ENCODE measurements around the gene AQP2. TPM values are rescaled to one million over a fixed set of nuclear protein-coding genes. Genes with fewer than 3 reads are reported as not detected.
A peak's percentile ranks its signal among the peaks of the same experiment; 100 is the strongest.

Gene AQP2
- total RNA-seq, 1 donor: not detected

DNA sequence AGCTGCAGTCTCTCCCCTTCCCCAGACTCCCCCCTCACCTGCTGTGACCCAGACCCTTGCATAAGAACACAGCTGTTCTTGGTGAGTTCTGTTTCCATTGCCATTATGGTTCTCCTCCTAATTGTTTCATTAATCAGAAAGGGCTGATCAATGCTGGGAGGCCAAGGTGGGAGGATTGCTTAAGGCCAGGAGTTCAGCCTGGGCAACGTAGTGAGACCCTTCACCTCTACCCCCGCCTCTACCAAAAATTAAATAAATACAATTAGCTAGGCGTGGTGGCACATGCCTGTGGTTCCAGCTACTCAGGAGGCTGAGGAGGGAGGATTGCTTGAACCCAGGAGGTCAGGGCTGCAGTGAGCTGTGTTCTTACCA, 29.6 kb upstream of the AQP2 start:
- TF ChIP-seq, protein P1, sequence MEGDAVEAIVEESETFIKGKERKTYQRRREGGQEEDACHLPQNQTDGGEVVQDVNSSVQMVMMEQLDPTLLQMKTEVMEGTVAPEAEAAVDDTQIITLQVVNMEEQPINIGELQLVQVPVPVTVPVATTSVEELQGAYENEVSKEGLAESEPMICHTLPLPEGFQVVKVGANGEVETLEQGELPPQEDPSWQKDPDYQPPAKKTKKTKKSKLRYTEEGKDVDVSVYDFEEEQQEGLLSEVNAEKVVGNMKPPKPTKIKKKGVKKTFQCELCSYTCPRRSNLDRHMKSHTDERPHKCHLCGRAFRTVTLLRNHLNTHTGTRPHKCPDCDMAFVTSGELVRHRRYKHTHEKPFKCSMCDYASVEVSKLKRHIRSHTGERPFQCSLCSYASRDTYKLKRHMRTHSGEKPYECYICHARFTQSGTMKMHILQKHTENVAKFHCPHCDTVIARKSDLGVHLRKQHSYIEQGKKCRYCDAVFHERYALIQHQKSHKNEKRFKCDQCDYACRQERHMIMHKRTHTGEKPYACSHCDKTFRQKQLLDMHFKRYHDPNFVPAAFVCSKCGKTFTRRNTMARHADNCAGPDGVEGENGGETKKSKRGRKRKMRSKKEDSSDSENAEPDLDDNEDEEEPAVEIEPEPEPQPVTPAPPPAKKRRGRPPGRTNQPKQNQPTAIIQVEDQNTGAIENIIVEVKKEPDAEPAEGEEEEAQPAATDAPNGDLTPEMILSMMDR (IDR thresholded peaks at IDR 0.05; ENCODE audit: insufficient read depth, low read length): no peak
- no peak overlapping the region for H3K4me3 ChIP-seq (ENCODE audit: low read depth, low read length)
- no peak for DNase-seq (ENCODE audit: low read depth)

DNA sequence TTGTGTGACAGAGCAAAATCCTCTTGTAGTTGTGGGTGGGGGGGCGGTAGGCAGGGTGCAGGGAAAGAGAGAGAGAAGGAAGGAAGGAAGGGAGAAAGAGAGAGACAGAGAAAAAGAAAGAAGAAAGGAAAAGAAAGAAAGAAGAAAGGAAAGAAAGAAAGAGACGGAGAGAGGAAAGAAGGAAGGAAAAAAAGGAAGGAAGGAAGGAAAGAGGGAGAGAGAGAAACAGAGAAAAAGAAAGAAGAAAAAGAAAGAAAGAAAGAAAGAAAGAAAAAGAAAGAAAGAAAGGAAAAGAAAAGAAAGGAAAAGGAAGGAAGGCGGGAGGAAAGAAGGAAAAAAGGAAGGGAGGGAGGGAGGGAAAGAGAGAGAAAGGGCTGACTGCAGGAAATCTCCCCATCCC, 29.2 kb upstream of the AQP2 start:
- DNase-seq (ENCODE audit: low read depth): no peak
- H3K4me3 ChIP-seq (ENCODE audit: low read depth, low read length): no peak overlapping the region
- TF ChIP-seq, protein P1 (IDR thresholded peaks at IDR 0.05; ENCODE audit: insufficient read depth, low read length): no peak

DNA sequence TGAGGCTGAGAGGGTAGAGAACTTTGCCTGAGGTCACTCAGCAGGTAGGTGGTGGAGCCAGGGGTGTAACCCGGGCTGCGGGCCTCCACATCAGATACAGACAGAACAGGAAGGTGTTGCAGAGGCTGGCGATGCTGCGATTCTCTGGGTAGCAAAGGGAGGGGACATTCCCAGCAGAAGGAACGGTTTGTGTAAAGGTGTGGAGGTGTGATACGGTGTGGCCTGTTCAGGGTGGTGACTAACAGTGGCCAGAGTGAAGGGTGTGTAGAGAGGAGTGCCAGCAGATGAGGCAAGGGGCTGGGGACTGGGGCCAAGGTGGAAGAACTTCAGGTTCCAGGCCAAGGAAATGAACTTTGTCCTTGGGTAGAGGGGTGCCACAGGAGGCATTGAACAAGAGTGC, 28.6 kb upstream of the AQP2 start:
- DNase-seq (ENCODE audit: low read depth): no peak
- no peak overlapping the region for H3K4me3 ChIP-seq (ENCODE audit: low read depth, low read length)
- TF ChIP-seq, protein P1 (IDR thresholded peaks at IDR 0.05; ENCODE audit: insufficient read depth, low read length): no peak

DNA sequence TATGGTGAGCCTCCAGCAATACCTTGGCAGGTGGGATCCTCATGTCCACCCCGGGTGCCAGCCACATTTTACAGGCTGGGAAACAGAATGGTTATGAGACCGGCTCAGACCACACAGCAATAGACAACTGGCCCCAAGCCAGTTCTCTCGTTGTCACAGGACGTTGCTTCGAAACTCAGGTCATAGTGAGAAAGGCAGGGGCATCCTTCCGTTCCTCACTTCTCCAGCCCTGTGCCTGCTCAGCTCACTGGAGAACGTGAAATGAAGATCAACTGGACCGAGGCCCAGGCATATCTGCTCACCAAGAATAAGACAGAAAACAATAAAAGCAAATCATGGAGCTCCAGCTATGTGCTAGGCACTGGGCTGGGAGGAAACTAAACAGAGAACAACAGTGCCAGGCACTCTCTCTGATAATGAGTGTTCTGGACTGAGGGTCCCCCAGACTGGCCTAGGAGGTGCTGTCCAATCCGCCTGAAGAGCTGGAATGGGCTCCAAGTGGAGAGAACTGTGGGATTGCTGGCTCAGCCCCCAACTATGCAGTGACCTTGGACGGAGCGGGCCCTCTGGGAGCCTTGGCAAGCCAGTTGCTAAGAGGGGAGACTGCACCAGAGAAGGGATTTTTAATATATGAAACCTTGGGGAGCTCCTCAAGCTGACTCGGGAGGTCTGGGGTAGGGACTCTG, 28.0 kb upstream of the AQP2 start:
- DNase-seq (ENCODE audit: low read depth): peak; percentile 14
- H3K4me3 ChIP-seq (ENCODE audit: low read depth, low read length): no peak overlapping the region
- TF ChIP-seq, protein P1 (IDR thresholded peaks at IDR 0.05; ENCODE audit: insufficient read depth, low read length): no peak

DNA sequence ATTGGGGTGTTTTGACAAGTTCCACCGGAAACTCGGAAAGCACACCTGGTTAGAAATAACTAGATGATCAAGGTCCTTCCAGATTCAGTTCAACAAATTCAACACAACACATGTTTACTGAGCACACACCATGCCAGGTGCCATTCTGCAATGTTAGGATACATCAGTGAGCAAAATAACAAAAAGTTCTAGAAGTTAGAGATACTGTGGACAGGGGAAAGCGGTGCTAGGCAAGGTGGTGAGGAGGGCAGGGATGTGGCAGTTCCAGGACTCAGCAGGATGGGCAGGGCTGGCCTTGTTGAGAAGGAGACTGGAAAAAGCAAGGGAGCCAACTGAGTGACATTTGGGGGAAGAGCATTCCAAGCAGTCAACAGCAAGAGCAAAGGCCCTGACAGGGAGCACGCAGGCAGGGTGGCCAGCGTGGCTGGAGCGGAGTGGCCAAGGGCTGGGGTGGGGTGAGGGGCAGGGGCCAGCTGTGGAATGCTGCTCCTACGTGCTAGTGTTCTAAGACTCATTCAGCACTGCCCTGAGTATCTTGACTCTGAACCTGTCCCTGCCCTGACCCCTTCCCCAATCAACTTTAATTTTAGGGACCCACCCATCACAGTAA, 27.4 kb upstream of the AQP2 start:
- DNase-seq (ENCODE audit: low read depth): peak; percentile 12
- TF ChIP-seq, protein P1 (IDR thresholded peaks at IDR 0.05; ENCODE audit: insufficient read depth, low read length): no peak
- H3K4me3 ChIP-seq (ENCODE audit: low read depth, low read length): no peak overlapping the region

DNA sequence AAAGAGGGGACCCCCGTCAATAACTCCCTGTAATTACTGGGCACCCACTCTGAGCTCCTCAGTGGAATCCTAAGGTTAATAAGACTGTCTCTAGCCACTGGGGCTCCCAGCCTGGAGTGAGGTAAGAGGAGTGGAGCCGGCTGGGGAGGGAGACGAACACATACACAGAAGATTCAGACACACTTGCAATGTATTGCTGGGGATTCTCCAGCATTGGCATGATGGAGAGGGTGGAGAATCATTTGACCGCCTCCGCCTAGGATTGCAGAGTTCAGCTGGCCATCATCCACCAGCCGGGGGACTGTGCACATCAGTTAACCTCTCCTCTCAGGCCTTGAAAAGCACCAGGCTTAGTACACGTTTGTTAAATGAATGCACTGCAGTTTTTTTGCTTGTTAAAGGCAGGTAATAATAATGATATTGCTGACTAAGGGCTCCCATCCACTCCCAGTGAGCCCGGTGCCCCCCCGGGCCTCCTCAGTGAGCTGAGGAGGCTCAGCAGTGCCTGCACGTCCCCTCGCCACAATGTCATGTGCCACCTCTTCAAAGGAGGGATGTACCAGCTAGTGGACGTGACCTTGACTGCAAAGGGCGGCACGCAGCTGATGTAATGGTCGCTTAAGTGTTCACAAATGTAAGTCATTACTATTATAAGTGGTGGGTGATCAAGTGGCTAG, 26.5 kb upstream of the AQP2 start:
- TF ChIP-seq, protein P1 (IDR thresholded peaks at IDR 0.05; ENCODE audit: insufficient read depth, low read length): no peak
- no peak overlapping the region for H3K4me3 ChIP-seq (ENCODE audit: low read depth, low read length)
- DNase-seq (ENCODE audit: low read depth): peak; percentile 44

Measured in fibroblast of the aortic adventitia (primary cell).